SH-SY5Y (cell line): ENCODE data around the gene S100A3.

Source experiments
- GATA2 ChIP-seq: IDR thresholded peaks from 2 replicates; pipeline ENCODE4 v1.6.1; 2011; ENCODE audit warnings: mild to moderate bottlenecking, low read depth, low read length
- GATA3 ChIP-seq: IDR thresholded peaks from 2 replicates; pipeline ENCODE4 v1.6.1; 2011; ENCODE audit warnings: low read depth, mild to moderate bottlenecking, low read length, moderate library complexity

GRCh38 chr1:153506386-153506785, 42.7 kb downstream of the S100A3 start:
- TF ChIP-seq GATA3, result no peak
- TF ChIP-seq GATA2, result no peak
